GOT3 (cell line): ENCODE results near the gene ADSS2.

Source experiments
- DNase-seq: peaks from one replicate; lab custom pipeline; 2025; ENCODE audit warnings: mixed read lengths; lab: John Stamatoyannopoulos, UW

Gene ADSS2

DNA sequence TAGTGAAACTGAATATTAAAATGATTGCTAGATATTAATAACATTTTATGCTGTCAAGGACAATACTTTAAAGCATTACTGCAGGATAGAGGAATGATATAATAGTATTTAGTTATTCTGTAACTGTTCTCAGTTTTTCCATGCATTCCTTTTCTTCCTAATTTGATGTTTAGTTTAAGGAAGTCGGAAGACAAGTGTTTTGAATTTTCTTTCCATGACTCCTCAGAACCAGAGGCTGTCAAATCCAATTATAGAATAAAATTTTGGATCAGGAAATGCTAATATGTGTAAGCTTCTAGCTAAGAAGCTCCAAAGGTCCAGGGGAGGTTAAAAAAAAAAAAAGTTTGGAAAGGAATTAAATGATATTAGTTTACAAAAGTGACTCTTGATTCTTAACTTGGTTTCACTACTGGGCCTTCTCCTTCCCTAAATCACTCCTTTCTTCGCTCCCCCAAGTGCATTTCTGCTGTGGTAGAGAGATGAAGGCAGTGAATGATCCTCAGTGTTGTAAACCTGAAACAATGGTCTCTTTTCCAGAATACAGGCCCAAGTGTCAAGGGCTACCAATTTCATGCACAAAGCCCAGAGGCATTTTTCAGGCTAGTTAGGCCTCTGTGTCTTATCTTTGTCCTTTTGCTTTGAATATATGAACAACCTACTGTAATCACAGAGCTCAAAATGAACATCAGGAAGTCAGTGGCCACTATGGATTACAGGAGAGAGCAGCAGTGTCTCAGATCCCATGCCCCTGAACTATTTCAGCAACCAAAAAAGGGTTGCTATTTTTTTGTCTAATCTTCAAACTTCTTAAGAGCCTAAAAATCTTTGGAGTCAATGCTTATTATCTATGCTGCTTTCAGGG is 6.2 kb downstream of the ADSS2 start:
- no peak for DNase-seq

DNA sequence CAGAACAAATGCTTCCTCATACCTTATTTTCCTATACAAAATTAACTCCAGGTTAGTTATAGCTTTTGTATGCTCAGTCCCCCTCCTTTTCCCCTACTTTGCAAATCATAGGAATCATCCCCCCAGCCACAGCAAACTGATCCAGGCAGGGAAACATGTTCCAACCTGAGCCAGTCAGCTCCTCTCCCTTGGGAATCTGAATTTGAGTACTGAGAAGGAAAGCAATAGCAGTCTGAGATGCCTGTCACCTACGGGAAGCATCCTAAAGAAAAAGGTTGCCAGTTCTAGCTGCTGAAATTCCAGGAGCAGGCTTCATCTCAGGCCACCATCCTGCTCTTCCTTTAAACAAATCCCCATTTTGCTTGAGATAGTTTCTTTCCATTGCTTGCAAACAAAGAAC is 6.9 kb downstream of the ADSS2 start:
- DNase-seq: no peak

DNA sequence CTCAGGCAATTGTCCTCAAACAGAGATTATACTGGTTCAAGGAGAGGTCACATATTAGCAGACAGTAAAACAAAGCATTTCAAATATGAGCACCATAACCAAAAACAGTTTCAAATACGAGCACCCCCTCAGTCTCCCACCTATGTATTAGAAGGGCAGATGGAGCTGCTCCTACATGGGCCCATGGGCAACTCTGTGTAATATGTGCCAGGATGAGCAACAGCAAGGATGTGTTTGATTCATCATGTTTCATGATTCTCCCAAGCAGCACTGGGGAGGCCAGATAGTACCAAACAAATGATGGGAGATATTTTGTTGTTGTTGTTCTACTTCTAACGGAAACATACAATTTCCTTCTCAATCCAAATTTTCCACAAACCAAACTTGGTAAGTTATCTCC is 8.9 kb downstream of the ADSS2 start:
- DNase-seq: no peak

DNA sequence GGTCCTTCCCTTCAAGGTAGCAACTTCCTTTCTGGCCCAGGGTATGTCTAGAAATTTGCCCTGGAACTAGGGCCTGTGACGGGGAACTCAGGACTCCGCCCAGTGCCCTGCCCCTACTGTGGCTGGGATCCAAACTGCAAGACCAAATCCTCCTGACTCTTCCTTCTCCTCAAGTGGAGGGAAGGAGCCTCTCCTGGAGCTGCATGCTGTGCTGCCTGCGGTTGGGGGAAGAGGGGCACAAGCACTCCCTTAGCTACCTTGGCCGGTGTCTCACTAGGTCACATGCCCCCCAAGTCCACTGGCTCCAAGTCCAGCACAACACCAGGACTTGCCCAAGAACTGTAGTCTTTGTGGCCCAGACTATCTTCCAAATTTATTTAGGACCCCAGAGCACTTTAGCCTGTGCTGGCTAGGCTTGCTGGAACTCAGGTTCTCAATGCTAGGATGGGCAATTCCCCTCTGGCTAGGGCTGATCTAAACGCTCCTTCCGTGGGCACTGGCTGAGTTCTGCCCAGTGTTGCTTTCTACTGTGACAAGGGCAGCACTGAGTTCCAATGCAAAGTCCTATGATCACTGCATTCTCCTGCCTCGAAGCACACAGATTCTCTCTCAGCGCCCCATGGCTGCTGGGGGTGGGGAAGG is 12.2 kb downstream of the ADSS2 start:
- DNase-seq: no peak

DNA sequence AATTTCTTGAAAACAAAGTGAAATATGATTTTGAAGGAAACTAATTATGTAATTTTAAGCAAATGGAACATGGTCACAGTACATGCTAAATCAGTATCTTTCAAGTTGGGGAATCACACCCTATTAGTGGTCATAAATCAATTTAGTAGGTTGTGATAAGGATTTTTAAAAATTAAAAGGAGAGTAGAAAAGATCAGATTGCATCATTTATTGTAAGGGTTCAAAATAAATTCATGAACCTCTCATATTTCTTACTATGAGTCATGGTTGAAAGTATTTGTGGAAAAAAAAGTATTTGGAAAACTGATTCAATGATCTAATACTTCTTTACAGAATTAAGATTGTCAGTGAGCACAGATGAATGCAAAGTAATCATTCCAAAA is 14.6 kb downstream of the ADSS2 start:
- no peak for DNase-seq

DNA sequence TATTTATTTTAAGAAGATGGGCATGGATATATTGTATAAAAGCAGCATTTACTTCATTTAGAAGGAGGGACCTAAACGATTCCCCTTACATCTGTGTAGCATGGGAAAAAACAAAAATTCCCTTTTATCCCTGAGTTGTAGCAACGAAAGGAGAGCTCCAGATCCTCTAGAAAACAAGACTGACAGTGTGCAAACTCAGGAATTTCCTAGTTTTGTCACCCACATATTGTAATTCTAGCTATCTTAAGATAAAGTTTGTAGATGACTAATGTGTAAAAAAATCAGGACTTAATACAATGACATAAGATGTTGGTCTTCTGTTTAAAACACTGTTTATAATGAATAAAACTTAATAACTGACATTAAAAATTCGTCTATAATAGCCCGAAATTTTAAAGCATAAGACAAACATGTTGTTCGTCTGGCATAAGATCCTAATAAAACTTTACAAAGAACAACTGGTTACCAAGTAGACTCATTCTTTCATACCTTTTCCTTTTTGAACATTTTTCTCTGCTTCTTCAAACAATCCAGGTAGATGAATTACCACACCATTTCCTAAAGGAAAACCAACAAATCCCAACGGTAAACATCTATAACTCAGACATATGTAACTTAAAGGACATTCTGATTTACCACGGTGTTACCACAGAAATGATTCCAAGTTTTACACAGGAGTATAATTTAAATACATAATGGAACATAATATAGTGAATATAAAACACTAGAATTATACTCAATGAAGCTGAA is 15.2 kb downstream of the ADSS2 start:
- DNase-seq: no peak

DNA sequence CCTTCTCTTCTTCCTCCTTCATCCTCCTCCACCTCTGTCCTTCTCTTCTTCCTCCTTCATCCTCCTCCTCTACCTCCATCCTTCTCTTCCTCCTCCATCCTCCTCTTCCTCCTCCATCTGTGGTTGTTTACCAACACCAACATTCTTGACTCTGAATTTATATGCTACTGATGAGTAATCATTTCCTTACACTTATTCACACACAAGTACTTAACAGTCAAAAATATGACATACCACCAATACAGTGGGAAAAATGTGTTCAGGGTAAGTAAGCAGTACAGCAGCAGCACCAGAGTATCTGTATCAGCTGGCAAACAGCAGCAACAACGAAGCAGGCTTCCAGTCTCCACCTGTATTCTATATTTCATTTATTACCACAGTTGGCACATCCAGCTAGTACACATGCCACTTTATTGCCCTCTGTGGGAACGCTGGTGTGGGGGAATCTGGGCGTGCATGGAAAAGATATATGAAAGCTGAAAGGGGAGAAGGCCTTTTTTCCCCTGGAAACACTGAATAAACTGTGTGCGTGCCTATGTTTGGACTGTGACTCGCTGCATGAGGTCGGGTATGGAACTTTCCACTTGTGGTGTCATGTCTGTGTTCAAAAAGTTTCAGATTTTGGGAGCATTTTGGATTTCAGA is 16.0 kb downstream of the ADSS2 start:
- no peak for DNase-seq

DNA sequence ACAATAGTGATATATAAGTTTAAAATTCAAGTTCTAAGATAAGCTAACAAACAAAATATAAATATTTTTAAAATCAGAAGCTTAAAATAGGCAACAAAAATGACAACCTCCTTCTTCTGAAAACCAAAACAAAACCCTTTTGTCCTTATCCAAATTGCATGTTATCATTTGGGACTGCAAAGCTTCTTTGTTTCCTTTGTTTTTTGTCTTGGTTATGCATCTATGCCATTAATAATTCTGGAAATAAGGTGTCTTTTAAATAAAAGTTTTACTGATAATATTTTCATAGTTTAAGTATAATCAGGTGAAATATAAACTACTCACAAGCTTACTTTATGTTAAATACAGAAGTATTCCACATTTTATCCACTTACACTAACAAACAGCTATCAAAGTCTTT is 20.5 kb downstream of the ADSS2 start:
- DNase-seq: no peak

DNA sequence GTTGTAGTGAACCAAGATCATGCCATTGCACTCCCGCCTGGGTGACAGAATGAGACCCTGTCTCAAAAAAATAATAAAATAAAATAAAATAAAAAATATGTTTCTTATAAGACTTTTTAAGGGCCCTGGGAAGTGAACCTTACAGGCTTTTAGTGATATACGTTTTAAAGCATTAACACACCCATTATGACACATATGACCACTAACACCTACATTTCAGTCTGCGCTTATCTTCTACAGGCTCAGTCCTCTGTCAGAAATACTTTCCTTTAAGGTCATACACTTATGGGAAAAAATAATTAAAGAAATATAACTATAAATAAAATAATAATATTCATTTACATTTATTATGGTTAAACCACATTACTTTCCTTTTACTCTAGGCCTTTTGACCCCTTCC is 21.9 kb downstream of the ADSS2 start:
- no peak for DNase-seq

DNA sequence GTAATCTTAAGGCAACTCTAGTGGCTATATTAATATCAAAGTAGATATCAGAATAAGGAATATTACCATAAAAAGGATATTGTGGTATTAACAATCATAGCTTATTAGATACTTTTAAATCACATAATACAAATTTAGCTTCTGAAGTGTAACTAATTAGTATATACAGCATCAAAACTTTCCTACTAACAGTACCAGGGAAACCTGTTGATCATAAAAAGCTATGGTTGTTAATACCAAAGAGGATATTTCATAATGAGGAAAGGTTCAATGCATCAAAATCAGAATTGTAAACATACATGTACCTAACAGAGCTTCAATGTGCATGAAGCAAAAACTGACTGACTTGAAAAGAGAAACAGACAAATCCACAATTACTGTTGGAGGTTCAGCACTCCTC is 24.1 kb downstream of the ADSS2 start:
- DNase-seq: no peak

DNA sequence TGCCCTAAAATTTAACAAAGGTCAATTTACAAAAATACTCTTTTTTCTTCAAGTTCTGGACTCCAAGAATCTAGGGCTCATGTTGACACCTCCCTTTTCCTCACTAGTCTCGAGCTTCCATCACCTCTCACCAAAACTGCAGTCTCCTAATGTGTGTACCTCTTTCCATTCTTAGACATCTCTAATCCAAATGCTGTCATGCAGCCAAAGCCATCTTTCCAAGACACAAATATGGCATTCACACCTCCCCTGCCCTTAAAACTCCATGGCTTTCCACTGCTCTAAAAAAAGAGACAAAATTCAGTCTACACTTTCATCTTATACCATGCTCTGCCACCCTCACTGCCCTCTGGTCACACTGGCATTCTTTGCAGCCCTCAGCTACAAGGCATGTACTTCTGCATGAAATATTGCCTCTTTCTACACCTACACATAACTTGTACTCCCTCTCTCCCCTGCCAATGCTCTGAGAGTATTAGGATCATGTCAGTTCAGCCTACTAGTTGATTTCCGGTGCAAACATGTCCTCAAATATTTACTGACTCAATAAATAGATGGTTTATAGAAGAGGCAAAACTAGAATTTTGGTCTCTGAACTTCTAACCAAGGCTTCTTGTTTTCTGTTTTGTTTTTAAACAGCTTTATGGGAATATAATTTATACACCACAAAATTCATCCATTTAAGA is 26.9 kb downstream of the ADSS2 start:
- DNase-seq: no peak

DNA sequence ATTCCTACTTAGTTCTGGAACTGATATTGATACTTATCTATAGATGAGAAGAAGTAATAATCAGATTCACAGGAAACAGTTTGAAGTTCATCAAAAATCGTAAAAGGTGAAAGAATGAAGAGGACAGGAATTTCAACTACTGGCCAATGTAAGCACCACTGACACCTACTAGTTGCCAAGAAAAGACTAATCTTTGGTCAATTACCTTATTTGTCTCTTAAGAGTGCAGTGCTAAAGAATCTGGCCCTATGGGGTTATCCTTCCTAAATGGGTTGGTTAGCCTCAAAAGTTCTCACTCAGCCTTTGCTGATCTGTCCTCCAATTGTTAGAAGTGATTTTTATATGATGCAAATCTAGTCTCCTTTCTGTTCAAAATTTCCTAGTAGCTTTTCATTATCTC is 29.5 kb downstream of the ADSS2 start:
- DNase-seq: no peak

DNA sequence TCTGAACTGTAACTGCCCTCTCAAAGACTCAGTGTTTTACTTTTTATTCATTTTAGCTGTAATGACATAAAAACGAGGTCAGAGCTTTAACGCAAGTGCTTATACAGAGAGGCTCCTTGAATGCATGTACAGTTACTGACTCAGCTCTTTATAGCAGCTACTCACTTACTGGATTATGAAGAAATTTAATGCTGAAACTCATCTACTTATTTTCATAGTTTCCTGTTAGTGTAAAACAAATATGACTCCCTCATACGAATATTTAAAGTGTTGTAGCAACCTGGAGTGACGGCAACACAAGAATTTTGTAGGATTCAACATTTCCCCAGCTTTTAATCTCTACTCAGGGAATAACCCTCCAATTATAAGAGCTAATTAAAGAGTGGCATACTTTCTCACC is 32.7 kb downstream of the ADSS2 start:
- no peak for DNase-seq

DNA sequence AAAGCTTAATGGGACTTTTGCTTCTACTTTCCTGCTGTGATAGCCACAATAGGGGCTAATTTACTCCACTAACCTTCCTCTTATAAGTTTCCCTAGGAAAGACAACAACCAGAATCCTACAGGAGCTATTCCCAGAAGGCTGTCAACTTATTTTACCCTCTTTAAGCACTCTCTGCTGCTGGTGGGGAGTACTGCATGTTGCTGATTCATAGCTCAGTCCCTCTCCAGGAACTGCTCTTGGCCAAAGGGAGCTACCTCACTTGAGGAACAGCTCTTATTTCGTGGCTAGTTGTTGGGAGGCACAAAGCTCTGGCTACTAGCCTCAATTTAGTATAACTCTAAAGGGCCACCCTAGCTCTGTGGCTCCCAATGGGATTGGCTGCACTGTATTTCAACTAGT is 37.2 kb downstream of the ADSS2 start:
- no peak for DNase-seq

DNA sequence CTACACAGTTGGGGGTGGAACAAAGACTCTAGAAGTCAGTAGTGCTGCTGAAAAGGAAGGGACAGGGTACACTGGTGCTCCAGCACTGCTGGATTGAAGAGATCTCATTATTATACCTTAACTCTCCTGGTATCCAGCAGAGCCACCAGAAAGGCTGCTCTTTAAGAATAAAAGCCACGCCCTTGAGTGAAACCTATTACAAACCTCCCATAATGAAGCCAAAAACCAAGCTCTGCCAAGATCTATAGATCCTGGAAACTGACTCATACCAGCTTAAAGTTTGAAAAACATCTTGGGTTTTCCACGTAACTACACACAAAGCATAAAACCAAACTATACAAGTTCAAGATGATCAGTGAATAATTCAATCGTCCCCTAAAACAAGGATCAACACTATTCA is 38.0 kb downstream of the ADSS2 start:
- DNase-seq: no peak

DNA sequence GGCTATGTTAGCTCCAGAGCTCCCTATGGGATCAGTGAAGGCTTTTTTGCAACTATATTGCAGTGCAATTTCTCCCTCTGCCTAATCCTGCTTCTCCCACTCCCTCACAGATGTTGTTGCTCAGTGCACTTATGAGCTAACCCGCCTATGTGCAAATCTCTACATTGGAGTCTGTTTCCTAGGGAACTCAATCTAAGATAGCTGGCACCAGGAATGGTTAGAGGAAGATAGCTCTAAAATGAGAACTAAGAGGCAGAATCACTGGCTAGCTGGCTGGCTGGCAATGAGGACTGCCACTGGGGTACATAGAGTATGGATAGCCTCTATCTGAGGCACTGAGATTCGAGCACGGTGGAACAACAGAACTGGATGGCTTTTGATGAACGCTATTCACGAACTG is 39.5 kb downstream of the ADSS2 start:
- DNase-seq: no peak

DNA sequence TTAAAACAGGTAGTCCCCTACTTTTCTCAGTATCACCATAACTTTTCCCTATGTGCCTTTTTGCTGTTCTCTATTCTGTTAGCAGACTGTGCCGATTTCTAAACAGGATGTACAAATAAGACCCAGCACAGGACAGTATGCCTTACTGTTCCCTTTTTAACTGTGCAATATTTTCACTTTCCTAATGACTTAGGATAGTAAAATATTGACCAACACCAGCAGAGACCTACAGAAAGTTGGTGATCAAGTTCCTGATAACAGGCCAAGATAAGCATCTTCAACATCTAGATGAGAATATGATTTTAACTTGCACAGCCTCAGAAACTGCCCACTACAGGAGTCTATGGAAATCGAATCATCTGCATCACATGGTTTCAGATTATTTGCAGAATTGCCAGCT is 42.0 kb downstream of the ADSS2 start:
- no peak for DNase-seq

DNA sequence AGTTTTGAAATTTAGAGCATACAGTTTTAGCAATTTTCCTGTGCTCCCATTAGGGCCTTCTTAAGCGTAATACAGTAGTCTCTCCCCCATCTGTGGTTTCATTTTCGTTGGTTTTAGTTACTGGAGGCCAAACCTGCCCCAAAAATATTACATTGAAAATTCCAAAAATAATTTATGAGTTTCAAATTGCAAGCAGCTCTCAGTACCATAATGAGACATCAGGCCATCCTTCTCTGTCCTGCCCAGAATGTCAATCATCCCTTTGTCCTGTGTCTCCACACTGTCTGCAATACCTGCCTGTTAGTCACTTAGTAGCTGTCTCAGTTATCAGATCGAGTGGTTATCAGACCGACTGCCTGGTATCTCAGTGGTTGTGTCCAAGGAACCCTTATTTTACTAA is 45.4 kb downstream of the ADSS2 start:
- no peak for DNase-seq

DNA sequence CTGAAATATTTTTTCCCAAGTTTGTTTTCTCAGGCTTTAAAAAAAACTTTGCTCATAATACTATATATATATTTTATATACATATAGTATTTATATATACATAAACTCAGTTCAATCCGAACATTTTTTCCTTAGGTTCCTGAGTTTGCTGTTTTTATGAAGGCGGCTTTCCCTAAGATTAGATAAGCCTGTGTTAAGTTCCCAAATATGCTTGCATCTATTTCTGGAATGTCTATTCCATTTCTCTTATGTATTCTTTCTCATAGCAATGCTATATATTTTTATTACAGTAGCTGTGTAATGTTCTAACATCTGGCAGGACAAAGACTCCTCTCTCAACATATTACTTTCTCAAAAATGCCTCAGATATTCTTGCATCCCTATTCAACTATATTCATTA is 45.9 kb downstream of the ADSS2 start:
- DNase-seq: no peak

DNA sequence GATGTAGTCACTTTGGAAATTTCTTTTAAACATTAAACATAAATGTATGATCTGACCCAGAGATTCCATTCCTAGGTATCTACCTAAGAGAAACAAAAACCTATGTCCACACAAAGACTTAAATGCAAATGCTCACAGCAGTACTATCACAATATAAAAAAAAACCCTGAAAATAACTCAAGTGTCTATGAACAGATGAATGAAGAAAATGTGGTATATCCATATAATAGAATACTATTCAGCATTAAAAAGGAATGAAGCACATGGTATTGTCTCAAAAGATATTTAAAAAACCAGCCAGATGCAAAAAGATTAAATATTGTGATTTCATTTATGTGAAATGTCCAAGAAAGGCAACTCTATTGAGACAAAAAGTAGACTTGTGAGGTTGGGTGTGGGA is 48.3 kb downstream of the ADSS2 start:
- no peak for DNase-seq

DNA sequence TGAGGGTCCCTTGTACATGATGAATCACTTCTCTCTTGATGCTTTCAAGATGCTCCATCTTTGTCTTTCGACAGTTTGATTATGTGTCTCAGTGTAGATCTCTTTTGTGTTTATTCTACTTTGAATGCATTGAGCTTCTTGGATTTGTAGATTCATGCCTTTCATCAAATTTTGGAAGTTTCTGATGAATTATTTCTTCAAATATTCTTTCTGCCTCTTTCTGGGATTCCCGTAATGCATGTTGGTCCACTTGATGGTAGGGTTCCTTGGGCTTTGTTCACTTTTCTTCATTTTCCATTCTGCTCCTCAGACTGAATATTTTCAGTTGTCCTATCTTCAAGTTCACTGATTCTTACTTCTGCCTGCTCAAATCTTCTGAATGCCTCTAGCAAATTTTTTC is 50.7 kb downstream of the ADSS2 start:
- DNase-seq: no peak

DNA sequence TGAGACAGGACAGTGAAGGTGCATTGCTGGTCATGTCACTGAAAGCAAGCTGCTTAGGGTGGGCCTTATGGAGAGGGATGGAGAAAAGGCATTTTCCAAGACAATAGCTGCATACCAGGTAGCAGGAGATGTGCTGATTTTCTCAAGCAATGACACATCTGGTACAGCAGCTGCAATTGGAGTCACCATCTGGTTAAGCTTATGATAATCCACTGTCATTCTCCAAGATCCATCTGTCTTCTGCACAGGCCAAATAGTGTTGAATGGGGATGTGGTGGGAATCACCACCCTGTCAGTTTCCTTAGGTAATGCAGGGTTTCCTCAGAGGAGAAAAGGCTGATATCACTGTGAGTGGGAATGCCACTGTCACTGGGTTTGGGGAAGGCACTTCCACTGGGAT is 54.6 kb downstream of the ADSS2 start:
- DNase-seq: no peak
